ENCODE measurements around the gene TSGA10IP.

Gene TSGA10IP

GRCh38 chr11:65979261-65979759, 34.0 kb downstream of the TSGA10IP start:
- Mint-ChIP-seq H3K4me3 (no peak overlapping the region), H3K27me3 (no peaks in the 10 kb centered on the region), H3K27ac (peak overlapping the region in 1 of 2 donors; percentile 81), H3K36me3 (ENCODE audit: insufficient read depth) (peaks cover 51% of the 10 kb centered on the region), H3K4me1 (ENCODE audit: low read depth in 2 of 2) (peaks cover 6 to 8% of the 10 kb centered on the region in 2 donors), H3K9me3 (no peaks in the 10 kb centered on the region)
- DNase-seq (no peak), ATAC-seq (replicated peaks) (no peak)

- no peaks in the 10 kb centered on the region for H3K9me3 Mint-ChIP-seq
- H3K4me1 Mint-ChIP-seq (ENCODE audit: low read depth in 2 of 2) = peaks cover 0 to under 1% of the 10 kb centered on the region in 2 donors
- DNase-seq (no peak), ATAC-seq (replicated peaks) (no peak)
- H3K27me3 Mint-ChIP-seq = no peaks in the 10 kb centered on the region
- H3K36me3 Mint-ChIP-seq (ENCODE audit: insufficient read depth) = peaks cover 32% of the 10 kb centered on the region
- H3K4me3 Mint-ChIP-seq = no peak overlapping the region
- H3K27ac Mint-ChIP-seq = no peak overlapping the region
These were observed 35.9 kb downstream of the TSGA10IP start for GRCh38 chr11:65981101-65981740.

DNA sequence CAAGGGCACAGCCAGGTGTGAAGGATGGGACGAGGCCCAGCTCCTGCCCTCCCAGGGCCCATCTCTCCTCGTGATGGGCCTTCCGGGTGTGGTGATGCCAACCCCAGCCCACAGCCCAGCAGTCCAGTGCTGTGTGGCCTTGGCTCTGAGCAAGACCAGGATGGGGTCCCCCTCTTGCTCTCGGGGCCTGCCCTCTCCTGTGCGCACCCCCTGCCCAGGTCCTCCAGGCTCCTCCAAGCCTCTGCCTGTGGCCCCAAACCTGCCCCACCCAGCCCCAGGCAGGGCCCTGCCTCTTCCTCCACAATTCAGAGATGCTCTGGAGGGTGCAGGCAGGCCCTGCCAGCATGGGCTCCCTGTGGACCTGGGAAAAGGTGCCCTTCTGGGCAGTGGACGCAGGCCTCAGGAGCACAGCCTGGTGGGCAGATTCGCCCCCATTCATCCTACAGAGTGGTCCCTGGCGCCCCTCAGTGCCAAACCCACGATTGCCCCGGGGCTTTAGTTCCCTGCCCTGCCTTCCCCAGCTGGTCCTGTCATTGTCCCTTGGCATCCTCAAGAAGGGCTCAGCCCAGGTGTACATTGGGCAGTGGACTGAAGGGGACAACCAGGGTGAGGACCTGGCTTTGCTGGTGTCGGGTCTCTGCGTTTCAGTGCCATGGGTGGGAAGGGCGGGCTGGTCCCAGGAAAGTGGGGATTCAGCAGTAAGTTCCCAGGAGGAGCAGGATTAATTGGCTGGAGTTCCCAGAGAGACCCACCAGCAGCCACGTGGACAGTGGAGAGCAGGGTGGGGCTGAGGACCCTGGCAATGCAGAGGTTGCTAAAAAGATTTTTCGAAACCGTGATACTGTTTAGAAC, 36.9 kb downstream of the TSGA10IP start:
- Mint-ChIP-seq H3K4me3 (no peak overlapping the region), H3K27ac (no peak overlapping the region), H3K27me3 (no peaks in the 10 kb centered on the region), H3K36me3 (ENCODE audit: insufficient read depth) (peaks cover 28% of the 10 kb centered on the region), H3K9me3 (no peaks in the 10 kb centered on the region), H3K4me1 (ENCODE audit: low read depth in 2 of 2) (no peaks in the 10 kb centered on the region)
- no peak for DNase-seq
- ATAC-seq (replicated peaks) = no peak

DNA sequence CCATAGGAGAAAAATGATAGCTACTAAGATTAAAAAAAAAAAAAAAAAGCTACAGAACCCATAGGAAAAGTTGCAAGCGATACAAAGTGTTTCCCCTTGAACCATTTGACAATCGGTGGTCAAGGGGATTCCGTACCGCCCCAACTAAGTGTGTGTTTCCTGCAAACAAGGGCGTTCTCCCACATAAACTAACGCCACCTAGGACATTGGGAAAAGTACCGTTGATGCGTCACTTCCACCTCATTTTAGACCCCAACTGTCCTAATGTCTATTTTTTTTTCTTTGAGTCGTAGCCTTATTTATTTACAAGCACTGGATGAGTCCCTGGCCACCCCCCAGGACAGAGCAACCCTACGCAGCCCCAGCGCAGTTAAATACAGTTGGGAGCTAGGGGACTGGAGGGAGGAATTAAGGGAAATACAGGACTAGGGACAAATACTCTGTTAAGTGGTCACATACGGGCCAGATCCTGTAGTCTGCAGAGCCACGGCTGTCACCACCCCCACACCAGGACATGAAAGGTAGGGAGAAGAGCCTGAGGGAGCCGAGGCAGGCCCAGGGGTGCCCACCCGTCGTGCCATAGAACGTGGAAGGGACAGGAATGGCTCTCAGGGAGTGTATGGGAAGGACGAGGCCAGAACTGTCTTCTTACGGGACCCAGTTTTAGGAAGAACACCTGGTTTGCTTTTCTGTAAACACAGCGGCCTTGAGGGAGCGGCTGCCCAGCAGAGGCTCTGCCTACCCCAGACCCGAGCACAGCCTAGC, 37.7 kb downstream of the TSGA10IP start:
- Mint-ChIP-seq H3K4me1 (ENCODE audit: low read depth in 2 of 2) (no peaks in the 10 kb centered on the region), H3K4me3 (no peak overlapping the region), H3K27me3 (no peaks in the 10 kb centered on the region), H3K27ac (peak overlapping the region in 1 of 2 donors; percentile 59), H3K36me3 (ENCODE audit: insufficient read depth) (peaks cover 24% of the 10 kb centered on the region), H3K9me3 (no peaks in the 10 kb centered on the region)
- DNase-seq (no peak), ATAC-seq (replicated peaks) (no peak)

DNA sequence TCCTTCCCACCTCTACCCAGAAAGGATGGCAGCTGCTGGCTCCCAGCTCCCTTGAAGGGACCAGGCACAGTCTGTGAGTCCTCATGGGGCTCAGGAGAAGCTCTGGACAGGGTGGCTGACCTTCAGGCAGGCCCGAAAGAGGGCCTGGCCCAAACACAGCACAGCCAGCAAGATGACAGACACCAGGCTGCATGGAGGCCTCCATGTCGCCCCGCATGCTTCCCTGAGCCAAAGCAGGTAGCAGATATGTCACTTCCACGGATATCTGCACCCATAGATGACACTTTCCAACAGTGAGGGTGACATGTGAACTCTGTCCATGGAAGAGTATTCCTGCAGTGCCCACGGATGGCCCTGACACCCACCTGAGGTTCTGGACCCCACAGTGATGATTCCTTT, 38.3 kb downstream of the TSGA10IP start:
- H3K36me3 Mint-ChIP-seq (ENCODE audit: insufficient read depth) = peaks cover 19% of the 10 kb centered on the region
- H3K9me3 Mint-ChIP-seq = no peaks in the 10 kb centered on the region
- H3K4me1 Mint-ChIP-seq (ENCODE audit: low read depth in 2 of 2) = no peaks in the 10 kb centered on the region
- ATAC-seq (replicated peaks) (no peak), DNase-seq (no peak)
- H3K4me3 Mint-ChIP-seq = no peak overlapping the region
- H3K27ac Mint-ChIP-seq = peak overlapping the region in 1 of 2 donors; percentile 59
- no peaks in the 10 kb centered on the region for H3K27me3 Mint-ChIP-seq

DNA sequence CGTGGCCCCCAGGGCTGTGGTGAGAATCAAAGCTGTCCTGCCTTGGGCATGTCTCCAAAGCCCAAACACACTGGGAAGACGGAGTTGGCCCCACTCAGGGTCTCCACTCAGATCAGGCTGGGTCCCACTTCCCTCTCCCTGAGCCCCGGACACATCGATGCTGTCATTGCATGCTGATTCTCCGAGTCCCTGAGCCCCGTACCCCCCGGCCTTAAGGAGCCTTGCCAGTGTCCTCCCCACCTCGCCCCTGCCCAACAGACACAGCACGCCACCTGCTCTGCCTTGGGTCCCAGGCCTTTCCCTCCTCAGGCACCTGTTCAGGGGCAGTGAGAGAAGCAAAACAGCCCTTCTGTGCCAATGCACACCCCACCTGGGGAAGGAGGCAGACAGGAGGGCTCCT, 42.1 kb downstream of the TSGA10IP start:
- Mint-ChIP-seq H3K27ac (no peak overlapping the region), H3K4me3 (no peak overlapping the region), H3K36me3 (ENCODE audit: insufficient read depth) (no peaks in the 10 kb centered on the region), H3K27me3 (no peaks in the 10 kb centered on the region), H3K4me1 (ENCODE audit: low read depth in 2 of 2) (peaks cover 6 to 8% of the 10 kb centered on the region in 2 donors), H3K9me3 (no peaks in the 10 kb centered on the region)
- DNase-seq (no peak), ATAC-seq (replicated peaks) (no peak)

GRCh38 chr11:65988791-65989592, 43.7 kb downstream of the TSGA10IP start:
- Mint-ChIP-seq H3K27ac (peak overlapping the region in 1 of 2 donors; percentile 66), H3K4me1 (ENCODE audit: low read depth in 2 of 2) (peaks cover 6 to 8% of the 10 kb centered on the region in 2 donors), H3K36me3 (ENCODE audit: insufficient read depth) (peaks cover 4% of the 10 kb centered on the region), H3K27me3 (no peaks in the 10 kb centered on the region), H3K4me3 (no peak overlapping the region), H3K9me3 (no peaks in the 10 kb centered on the region)
- ATAC-seq (replicated peaks) (peak; percentile 97), DNase-seq (peak; percentile 91 to 95 (median 93))

- Mint-ChIP-seq H3K4me3 (no peak overlapping the region), H3K36me3 (ENCODE audit: insufficient read depth) (peaks cover 22% of the 10 kb centered on the region), H3K27me3 (no peaks in the 10 kb centered on the region), H3K27ac (no peak overlapping the region), H3K4me1 (ENCODE audit: low read depth in 2 of 2) (peaks cover 6 to 8% of the 10 kb centered on the region in 2 donors), H3K9me3 (no peaks in the 10 kb centered on the region)
- DNase-seq (no peak), ATAC-seq (replicated peaks) (no peak)
These were observed 46.8 kb downstream of the TSGA10IP start for GRCh38 chr11:65992056-65992455.

- H3K27me3 Mint-ChIP-seq = no peaks in the 10 kb centered on the region
- no peak overlapping the region for H3K4me3 Mint-ChIP-seq
- ATAC-seq (replicated peaks) = no peak
- no peak for DNase-seq
- H3K9me3 Mint-ChIP-seq = no peaks in the 10 kb centered on the region
- no peak overlapping the region for H3K27ac Mint-ChIP-seq
- H3K36me3 Mint-ChIP-seq (ENCODE audit: insufficient read depth) = peaks cover 57% of the 10 kb centered on the region
- H3K4me1 Mint-ChIP-seq (ENCODE audit: low read depth in 2 of 2) = peaks cover 21 to 22% of the 10 kb centered on the region in 2 donors
These were observed 52.0 kb downstream of the TSGA10IP start for GRCh38 chr11:65997286-65997685.

GRCh38 chr11:66001942-66002647, 56.8 kb downstream of the TSGA10IP start, which contains the start of the genes BANF1 and EIF1AD:
BANF1 (plus strand) TSS chr11:66002503; CDS start chr11:66003251, 748 bp downstream.
EIF1AD (minus strand) TSS chr11:66002157; CDS start chr11:66000389, 1,768 bp downstream.
- Mint-ChIP-seq H3K27ac (peak within 1 kb of the TSS; percentile 96 to 97), H3K4me1 (ENCODE audit: low read depth in 2 of 2) (peaks cover 24 to 29% of the 10 kb centered on the region in 2 donors), H3K4me3 (peak within 1 kb of the TSS; percentile 97), H3K36me3 (ENCODE audit: insufficient read depth) (peaks cover 50% of the 10 kb centered on the region), H3K27me3 (no peaks in the 10 kb centered on the region), H3K9me3 (no peaks in the 10 kb centered on the region)
- DNase-seq (peak; percentile 92 to 97 (median 93)), ATAC-seq (replicated peaks) (peak; percentile 78)

DNA sequence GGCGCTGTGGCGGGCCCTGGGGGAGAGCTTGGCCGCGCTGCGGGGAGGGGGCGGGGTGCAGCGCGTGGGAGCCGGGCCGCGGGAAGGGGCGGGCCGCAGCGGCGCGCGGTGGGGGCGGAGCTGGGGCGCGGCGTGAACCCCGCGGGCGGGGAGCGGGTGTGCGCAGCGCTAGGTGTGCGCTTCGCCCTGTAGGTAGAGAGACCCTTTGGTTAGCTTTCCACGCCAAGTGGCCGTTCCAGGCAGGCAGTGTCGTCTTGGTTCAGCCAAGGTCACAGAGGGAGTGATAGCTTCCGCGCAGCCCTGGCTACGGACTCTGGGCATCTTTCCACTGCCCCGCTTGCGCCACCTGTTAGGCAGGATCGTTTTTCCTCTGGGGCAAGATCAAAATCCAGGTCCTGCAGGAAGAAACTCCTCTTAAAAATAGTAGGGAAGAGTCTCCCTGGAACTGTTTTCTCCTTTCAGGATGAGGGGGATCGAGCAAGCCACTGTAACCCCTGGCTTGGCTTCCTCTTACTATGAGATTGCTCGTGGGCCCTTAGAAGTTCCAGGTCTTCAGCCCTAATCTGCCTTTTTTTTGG, 57.5 kb downstream of the TSGA10IP start:
- ATAC-seq (replicated peaks) (peak; percentile 72), DNase-seq (no peak)
- Mint-ChIP-seq H3K4me1 (ENCODE audit: low read depth in 2 of 2) (peaks cover 24 to 29% of the 10 kb centered on the region in 2 donors), H3K9me3 (no peaks in the 10 kb centered on the region), H3K27ac (peak overlapping the region; percentile 96 to 97), H3K4me3 (peak overlapping the region; percentile 97), H3K27me3 (no peaks in the 10 kb centered on the region), H3K36me3 (ENCODE audit: insufficient read depth) (peaks cover 45% of the 10 kb centered on the region)

- Mint-ChIP-seq H3K27me3 (no peaks in the 10 kb centered on the region), H3K36me3 (ENCODE audit: insufficient read depth) (peaks cover 40% of the 10 kb centered on the region), H3K9me3 (no peaks in the 10 kb centered on the region), H3K4me3 (peak overlapping the region; percentile 97), H3K4me1 (ENCODE audit: low read depth in 2 of 2) (peaks cover 23 to 29% of the 10 kb centered on the region in 2 donors), H3K27ac (peak overlapping the region in 1 of 2 donors; percentile 96)
- no peak for ATAC-seq (replicated peaks)
- DNase-seq = no peak
These were observed 58.0 kb downstream of the TSGA10IP start for GRCh38 chr11:66003291-66003690.
